ENCODE measurements around the gene ZNF445. TPM values are rescaled to one million over a fixed set of nuclear protein-coding genes. Genes with fewer than 3 reads are reported as not detected.

The ZNF445 gene
- total RNA-seq, 4 donors from 2014 or later: 5.3 to 35.6 (median 19.8) TPM

GRCh38 chr3:44499149-44499898 lies 21.9 kb upstream of the ZNF445 start:
- no peak overlapping the region for H3K4me3 ChIP-seq
- intact Hi-C loops (cut with DNase I; ENCODE audit: low total_unique reads): no loop called here
- H3K4me1 ChIP-seq: no peaks in the 10 kb centered on the region
- H3K27ac ChIP-seq: no peak overlapping the region
- no peak for DNase-seq
- TF ChIP-seq CTCF (IDR thresholded peaks at IDR 0.05): no peak
- no peak for TF ChIP-seq POLR2A (IDR thresholded peaks at IDR 0.05)
- peaks cover 0 to 43% of the 10 kb centered on the region in 2 donors for H3K9me3 ChIP-seq
- no peaks in the 10 kb centered on the region for H3K27me3 ChIP-seq
- no peaks in the 10 kb centered on the region for H3K36me3 ChIP-seq

GRCh38 chr3:44495636-44496415 lies 18.4 kb upstream of the ZNF445 start:
- DNase-seq: no peak
- intact Hi-C loops (cut with DNase I; ENCODE audit: low total_unique reads): no loop called here
- Histone ChIP-seq H3K4me3 (no peak overlapping the region), H3K27me3 (no peaks in the 10 kb centered on the region), H3K9me3 (peaks cover 0 to 54% of the 10 kb centered on the region in 2 donors), H3K36me3 (no peaks in the 10 kb centered on the region), H3K4me1 (no peaks in the 10 kb centered on the region), H3K27ac (no peak overlapping the region)
- TF ChIP-seq CTCF (IDR thresholded peaks at IDR 0.05) (no peak), POLR2A (IDR thresholded peaks at IDR 0.05) (no peak)

GRCh38 chr3:44492496-44492895 lies 15.0 kb upstream of the ZNF445 start:
- intact Hi-C loops (cut with DNase I; ENCODE audit: low total_unique reads): no loop called here
- DNase-seq: no peak
- H3K27me3 ChIP-seq: no peaks in the 10 kb centered on the region
- H3K4me3 ChIP-seq: no peak overlapping the region
- H3K4me1 ChIP-seq: no peaks in the 10 kb centered on the region
- no peaks in the 10 kb centered on the region for H3K36me3 ChIP-seq
- TF ChIP-seq POLR2A (IDR thresholded peaks at IDR 0.05): no peak
- H3K27ac ChIP-seq: no peak overlapping the region
- H3K9me3 ChIP-seq: peaks cover 0 to 28% of the 10 kb centered on the region in 2 donors

GRCh38 chr3:44482721-44483120 lies 5.3 kb upstream of the ZNF445 start:
- no peaks in the 10 kb centered on the region for H3K27me3 ChIP-seq
- H3K27ac ChIP-seq: no peak overlapping the region
- TF ChIP-seq POLR2A (IDR thresholded peaks at IDR 0.05): no peak
- no peak for TF ChIP-seq CTCF (IDR thresholded peaks at IDR 0.05)
- no peaks in the 10 kb centered on the region for H3K4me1 ChIP-seq
- H3K9me3 ChIP-seq: no peaks in the 10 kb centered on the region
- no peak overlapping the region for H3K4me3 ChIP-seq
- DNase-seq: no peak
- no peaks in the 10 kb centered on the region for H3K36me3 ChIP-seq
- intact Hi-C loops (cut with DNase I; ENCODE audit: low total_unique reads): no loop called here

- no peak for DNase-seq
- H3K27ac ChIP-seq: no peak overlapping the region
- no peaks in the 10 kb centered on the region for H3K9me3 ChIP-seq
- H3K4me3 ChIP-seq: no peak overlapping the region
- intact Hi-C loops (cut with DNase I; ENCODE audit: low total_unique reads): no loop called here
- TF ChIP-seq CTCF (IDR thresholded peaks at IDR 0.05) (no peak), POLR2A (IDR thresholded peaks at IDR 0.05) (no peak)
- H3K4me1 ChIP-seq: no peaks in the 10 kb centered on the region
- H3K36me3 ChIP-seq: no peaks in the 10 kb centered on the region
- H3K27me3 ChIP-seq: no peaks in the 10 kb centered on the region
Measured at GRCh38 chr3:44478606-44479094, 1.2 kb upstream of the ZNF445 start.

Measured in uterus (tissue), 4 donors.